ENCODE data around the gene LPCAT4.
"Not testable (repeated sequence)": the region's sequence is repeated elsewhere in the genome, so short reads cannot be mapped to it uniquely, and the experiment has no call there.

LPCAT4 gene, protein sequence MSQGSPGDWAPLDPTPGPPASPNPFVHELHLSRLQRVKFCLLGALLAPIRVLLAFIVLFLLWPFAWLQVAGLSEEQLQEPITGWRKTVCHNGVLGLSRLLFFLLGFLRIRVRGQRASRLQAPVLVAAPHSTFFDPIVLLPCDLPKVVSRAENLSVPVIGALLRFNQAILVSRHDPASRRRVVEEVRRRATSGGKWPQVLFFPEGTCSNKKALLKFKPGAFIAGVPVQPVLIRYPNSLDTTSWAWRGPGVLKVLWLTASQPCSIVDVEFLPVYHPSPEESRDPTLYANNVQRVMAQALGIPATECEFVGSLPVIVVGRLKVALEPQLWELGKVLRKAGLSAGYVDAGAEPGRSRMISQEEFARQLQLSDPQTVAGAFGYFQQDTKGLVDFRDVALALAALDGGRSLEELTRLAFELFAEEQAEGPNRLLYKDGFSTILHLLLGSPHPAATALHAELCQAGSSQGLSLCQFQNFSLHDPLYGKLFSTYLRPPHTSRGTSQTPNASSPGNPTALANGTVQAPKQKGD

DNA sequence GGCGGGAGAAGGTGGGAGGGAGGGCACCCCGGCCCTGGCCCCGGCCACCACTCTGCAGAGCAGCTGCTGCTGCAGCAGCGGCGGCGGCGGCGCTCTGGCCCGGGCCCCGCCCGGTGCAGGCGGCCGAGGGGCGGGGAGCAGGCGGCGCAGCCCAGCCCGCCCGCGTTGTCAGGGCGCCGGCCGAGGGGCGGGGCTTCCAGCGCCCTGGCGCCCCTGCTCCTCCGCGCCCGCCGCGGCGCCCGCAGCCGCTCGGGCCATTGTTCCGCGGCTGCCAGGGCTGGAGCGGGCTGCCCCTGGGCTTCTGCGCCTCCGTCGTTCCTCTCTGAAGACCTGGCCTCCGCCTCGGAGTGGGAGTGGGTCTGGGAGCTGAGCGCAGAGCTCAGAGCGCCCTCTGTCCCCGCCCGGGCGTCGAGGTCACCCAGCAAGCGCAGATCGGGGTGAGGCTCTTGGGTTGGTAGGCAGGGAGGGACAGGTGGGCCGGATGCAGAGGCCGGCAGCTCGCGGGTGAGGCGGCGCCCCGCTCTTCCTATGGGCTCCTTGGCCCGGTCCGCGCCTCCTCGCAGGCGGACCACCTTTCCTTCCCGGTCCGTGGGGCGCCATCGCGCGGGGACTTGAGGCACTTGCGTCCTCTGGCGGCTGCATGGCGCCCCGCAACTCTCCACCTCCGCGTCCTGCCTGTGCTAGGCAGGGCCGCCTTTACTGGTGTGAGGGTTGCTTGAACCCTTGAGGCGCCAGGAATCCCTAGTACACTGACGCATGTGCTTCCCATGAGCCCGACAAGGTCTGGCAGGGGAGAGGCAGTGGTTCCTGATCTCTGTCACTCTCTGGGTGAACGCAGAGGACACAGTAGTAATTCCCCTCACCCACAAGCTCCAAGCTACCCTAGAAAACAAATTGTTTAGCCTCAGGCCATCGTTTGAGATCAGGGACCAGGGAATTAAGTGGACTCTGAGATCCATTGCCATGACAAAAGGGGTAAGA is at the start of gene LPCAT4:
TSS of gene LPCAT4 (minus strand) at position 96 of the 981 bp plus-strand sequence. CDS start 96 bp downstream, outside the sequence.
- peak; percentile 95 for DNase-seq (ENCODE audit: extremely low spot score)
- TF ChIP-seq, protein P1, sequence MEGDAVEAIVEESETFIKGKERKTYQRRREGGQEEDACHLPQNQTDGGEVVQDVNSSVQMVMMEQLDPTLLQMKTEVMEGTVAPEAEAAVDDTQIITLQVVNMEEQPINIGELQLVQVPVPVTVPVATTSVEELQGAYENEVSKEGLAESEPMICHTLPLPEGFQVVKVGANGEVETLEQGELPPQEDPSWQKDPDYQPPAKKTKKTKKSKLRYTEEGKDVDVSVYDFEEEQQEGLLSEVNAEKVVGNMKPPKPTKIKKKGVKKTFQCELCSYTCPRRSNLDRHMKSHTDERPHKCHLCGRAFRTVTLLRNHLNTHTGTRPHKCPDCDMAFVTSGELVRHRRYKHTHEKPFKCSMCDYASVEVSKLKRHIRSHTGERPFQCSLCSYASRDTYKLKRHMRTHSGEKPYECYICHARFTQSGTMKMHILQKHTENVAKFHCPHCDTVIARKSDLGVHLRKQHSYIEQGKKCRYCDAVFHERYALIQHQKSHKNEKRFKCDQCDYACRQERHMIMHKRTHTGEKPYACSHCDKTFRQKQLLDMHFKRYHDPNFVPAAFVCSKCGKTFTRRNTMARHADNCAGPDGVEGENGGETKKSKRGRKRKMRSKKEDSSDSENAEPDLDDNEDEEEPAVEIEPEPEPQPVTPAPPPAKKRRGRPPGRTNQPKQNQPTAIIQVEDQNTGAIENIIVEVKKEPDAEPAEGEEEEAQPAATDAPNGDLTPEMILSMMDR (IDR thresholded peaks at IDR 0.05; ENCODE audit: control extremely low read depth, extremely low read depth, low read depth, missing control alignments), result peak; percentile 97
- ChIA-PET POLR2A (interaction anchor here (0.7 to 1.3 kb wide), 2 partner anchors 39 to 329 kb away, joined by 4 to 5 read pairs; partner anchors contain the start of gene AVEN), CTCF (interaction anchor here (0.5 to 5.4 kb wide), 34 partner anchors 9 to 331 kb away, joined by 3 to 69 read pairs (median 4); partner anchors contain the start of genes GOLGA8B, NOP10, NUTM1 and SLC12A6)

DNA sequence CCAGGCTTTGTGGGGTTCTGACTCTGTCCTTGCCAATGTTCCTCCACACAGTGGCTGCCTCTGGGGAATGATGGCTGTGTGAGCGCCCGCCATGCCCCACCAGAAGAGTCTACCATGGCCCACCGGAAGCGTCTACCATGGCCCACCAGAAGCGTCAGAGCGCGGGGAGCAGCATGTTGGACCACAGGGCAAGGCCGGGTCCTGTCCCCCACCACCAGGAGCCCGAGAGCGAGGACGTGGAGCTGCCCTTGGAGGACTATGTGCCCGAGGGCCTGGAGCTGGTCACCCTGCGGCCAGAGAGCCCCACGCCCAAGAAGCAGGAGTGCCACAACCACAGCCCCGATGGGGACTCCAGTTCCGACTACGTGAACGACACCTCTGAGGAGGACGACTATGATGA is 42.5 kb upstream of the LPCAT4 start:
- DNase-seq (ENCODE audit: extremely low spot score); POLR2A ChIA-PET; CTCF ChIA-PET: not testable (repeated sequence)

DNA sequence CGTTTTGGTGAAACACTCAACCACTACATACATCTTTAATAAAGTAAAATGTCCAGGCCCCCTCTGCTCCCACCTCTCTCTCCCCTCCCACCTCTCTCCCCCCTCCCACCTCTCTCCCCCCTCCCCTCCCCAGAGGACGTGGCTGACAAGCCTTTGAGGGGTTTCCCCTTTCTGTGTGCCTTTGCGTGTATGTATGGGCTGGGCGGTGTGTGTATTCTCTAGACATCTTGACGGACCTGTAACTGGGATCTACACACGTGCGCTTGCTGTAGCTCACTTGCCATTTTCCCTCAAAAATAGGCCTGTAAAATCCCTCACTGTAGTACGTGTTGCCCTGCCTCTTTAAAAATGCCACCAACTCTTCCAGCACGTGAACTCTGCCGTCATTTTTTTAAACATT is 42.0 kb upstream of the LPCAT4 start:
- POLR2A ChIA-PET; CTCF ChIA-PET; DNase-seq (ENCODE audit: extremely low spot score): not testable (repeated sequence)

DNA sequence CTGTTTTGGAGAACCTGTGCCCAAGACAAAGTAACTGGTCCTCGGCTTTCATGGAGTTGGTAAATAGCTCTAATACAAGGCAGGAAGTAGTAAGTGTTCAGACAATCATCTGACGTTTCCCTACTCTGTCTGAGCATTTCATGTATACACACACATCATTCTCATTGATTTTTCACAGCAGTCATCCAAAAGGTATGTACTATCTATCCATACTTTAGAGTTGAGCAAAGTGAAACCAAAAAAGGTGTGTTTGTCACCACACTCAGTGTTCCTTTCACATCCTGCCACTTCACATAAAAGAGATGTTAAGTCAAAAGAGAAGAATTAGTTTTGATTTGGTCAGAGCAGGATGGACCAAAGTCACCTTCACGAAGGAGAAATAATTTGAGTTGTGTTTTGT is 36.9 kb upstream of the LPCAT4 start:
- CTCF ChIA-PET; DNase-seq (ENCODE audit: extremely low spot score); POLR2A ChIA-PET: not testable (repeated sequence)

DNA sequence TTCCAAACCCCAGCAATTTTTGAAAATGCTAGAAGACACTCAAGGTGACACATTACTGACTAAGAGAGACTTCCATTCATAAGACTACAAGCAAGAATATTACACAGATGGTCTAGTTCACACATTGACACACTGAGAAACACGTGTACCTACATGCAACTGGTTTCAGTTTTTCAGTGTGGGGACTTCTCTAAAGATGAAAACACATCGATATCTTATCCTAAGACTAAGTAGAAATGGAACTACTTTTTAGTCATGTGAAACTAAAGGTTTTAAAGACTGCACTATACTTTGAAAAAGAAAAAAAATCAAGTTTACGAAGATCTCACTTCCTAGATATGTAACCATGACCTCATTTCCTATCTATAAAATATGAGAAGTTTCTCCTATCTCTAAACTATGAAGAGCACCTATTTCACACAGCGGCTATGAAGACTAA is 36.2 kb upstream of the LPCAT4 start:
- POLR2A ChIA-PET; DNase-seq (ENCODE audit: extremely low spot score); CTCF ChIA-PET: not testable (repeated sequence)

DNA sequence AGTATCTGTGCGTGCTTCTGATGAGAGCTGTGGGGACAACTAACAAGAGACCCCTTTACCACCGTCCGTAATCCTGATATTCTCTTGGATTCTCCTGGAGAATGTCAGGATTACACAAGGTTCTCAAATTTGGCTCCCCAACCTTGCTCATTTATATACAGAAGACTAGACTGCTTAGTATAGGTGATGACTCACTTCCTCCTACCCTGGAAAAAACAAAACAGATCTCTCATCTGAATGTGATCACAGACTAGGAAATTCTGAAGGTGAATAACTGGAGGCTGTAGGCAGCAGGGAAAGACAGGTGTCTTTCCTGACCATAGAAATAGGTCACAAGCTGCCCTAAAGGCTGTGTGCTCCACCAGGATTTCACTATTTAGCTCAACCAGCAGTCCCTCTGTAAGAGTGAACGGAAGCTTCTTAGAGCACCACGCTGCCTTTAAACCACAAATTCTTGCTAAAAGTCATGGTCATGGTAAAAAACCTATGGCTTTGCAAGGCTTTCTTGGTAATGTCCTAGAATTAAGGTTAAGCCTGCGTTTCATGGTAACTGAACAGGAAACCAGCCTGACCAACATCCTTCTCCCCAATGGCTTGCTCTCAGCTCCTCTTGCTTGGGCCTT is 30.8 kb upstream of the LPCAT4 start:
- POLR2A ChIA-PET; CTCF ChIA-PET; DNase-seq (ENCODE audit: extremely low spot score): not testable (repeated sequence)

DNA sequence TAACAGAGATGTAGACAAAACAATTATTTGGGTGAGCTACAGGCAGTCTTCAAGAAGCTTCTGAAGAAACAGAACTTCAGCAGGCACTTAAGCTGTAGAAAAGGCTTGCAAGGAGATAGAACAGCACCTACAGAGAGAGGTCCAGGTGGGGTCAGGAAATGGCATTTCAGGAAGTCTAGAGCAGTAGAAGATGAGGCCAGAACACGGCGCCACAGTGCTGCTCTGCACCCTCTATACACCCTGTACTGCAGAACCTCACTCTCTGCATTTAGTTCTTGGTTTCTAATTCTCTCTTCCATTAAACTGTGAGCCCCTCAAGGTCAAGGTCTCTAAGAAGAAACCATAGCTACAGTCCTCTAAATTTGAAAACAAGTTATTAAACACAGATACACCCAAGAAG is 26.0 kb upstream of the LPCAT4 start:
- DNase-seq (ENCODE audit: extremely low spot score); POLR2A ChIA-PET; CTCF ChIA-PET: not testable (repeated sequence)

DNA sequence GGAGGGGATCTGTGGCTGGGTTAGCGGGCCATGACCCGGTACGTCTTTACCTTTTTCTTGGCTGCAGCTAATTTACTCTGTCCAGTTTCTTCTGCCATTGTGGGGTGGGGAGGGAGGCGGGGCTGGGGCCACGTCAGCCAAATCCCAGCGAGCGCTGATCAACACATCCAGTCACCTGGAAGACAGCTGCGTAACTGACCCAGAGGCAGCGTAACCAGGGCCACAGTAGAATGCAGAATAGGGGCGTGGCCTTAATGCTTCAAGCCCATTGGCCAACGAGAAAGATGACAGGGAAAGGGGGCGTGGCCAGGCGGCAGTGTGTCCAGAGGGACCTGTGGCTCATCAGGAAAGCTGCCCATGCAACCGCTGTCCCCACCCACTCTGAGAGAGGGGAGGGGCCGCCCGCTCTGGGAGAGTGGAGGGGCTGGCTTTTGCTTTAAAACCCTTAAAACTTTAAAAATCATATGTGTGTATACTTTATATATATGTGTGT is 22.6 kb upstream of the LPCAT4 start:
- POLR2A ChIA-PET; DNase-seq (ENCODE audit: extremely low spot score); CTCF ChIA-PET: not testable (repeated sequence)

DNA sequence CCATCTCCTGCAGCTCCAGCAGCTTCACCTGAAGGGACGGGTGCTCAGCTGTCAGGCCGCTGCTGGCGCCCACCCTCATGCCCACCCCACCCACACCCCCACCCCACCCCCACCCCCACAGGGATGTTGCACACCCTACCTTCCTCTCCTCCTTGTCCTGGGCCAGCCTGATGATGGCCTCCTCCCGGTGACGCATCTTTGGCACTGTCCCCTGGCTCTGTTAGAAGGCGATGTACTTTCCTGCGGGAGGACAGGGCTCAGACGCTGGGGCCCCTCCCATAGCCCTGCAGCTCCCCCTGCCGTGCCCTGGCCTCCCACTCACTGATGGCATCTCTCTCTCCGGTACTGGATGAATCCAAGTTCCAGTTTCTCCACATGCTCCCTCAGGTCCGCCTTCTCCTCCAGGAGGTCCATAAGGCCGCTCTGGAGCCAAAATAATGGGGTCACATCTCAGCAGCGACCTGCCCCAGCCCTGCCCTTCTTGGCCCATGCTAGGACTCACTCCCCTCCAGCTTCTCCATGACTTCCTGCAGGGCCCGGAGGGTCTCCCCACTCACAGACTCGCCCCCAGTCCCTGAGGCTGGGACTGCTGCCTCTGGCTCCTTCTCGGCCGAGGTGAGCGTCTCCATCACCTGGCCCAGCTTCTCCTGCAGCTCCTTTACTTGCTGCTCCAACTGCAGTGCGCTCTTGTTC is 15.0 kb upstream of the LPCAT4 start:
- CTCF ChIA-PET; DNase-seq (ENCODE audit: extremely low spot score); POLR2A ChIA-PET: not testable (repeated sequence)

DNA sequence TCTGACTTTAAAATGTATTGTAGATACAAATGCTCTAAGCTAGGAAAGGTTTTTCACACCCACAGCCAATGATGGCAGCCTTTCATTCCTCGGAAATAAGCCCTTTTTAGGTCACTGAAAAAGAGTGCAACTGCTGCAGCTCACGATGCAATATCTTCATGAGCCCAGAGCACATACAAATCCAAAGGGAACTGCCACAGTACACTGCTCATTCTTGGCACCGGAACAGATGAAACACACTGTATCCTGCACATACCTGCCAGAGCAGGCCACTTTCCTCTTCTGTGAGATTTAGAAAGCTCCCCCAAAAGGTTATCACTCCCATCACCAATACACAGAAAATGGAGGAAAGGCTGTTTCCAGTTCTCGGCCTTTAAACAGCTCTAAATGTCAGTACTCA is 13.5 kb upstream of the LPCAT4 start:
- DNase-seq (ENCODE audit: extremely low spot score); POLR2A ChIA-PET; CTCF ChIA-PET: not testable (repeated sequence)

DNA sequence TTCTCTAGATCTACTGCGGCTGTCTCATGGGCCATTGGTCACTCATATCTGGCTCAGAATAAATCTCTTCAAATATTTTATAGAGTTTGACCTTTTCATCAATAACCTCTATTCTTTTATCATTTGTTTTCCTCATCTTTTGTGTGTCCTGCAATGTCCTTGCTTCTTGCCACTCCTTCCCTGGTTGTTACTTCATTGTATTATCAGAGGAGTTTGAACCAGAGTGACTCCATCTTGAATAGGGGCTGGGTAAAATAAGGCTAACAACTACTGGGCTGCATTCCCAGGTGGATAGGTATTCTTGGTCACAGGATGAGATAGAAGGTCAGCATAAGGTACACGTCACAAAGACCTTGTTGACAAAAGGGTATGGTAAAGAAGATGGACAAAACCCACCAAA is 9.9 kb upstream of the LPCAT4 start:
- TF ChIP-seq, protein P1 (IDR thresholded peaks at IDR 0.05; ENCODE audit: control extremely low read depth, extremely low read depth, low read depth, missing control alignments), result no peak
- DNase-seq (ENCODE audit: extremely low spot score), result no peak
- ChIA-PET POLR2A (no interaction called here), CTCF (interaction anchor here (1.7 kb wide), 1 partner anchor 9 kb away, joined by 10 read pairs; the partner anchor contains the start of gene LPCAT4)

DNA sequence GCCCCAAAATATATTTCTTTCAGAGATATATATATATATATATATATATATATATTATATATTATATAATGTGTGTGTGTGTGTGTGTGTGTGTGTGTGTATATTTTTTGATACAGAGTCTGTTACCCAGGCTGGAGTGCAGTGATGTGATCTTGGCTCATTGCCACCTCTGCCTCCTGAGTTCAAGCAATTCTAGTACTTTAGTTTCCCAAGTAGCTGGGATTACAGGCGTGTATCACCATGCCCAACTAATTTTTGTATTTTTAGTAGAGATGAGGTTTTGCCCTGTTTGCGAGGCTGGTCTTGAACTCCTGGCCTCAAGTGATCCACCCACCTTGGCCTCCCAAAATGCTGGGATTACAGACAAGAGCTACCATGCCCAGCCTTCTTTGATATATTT is 8.5 kb upstream of the LPCAT4 start:
- DNase-seq (ENCODE audit: extremely low spot score); POLR2A ChIA-PET: not testable (repeated sequence)
- CTCF ChIA-PET, result interaction anchor here (0.9 to 1.7 kb wide), 3 partner anchors 8 to 33 kb away, joined by 3 to 10 read pairs (median 3); partner anchors contain the start of genes LPCAT4, NOP10 and NUTM1

All from GM10248 (cell line).